Measurements from ENCODE around the gene DGCR6L.
"Not testable (repeated sequence)": the region's sequence is repeated elsewhere in the genome, so short reads cannot be mapped to it uniquely, and the experiment has no call there.

DNA sequence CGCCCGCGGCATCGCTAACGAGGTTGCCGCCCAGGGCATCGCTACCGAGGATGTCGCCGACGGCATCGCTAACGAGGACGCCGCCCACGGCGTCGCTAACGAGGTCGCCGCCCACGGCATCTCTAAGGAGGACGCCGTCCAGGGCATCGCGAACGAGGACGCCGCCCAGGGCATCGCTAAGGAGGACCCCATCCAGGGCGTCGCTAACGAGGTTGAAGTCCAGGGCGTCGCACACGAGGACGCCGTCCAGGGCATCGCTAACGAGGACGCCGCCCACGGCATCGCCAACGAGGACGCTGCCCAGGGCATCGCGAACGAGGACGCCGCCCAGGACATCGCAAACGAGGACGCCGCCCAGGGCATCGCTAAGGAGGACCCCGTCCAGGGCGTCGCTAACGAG lies 40.4 kb upstream of the DGCR6L start:
- not testable (repeated sequence) for TF ChIP-seq POLR2AphosphoS5 (IDR thresholded peaks at IDR 0.05; ENCODE audit: low read depth, low read length); POLR2A (IDR thresholded peaks at IDR 0.05; ENCODE audit: low read depth, low read length); PAX5 (IDR thresholded peaks at IDR 0.05; ENCODE audit: insufficient read depth, low read length, severe bottlenecking); POU2F2 (IDR thresholded peaks at IDR 0.05; ENCODE audit: low read depth, low read length); SPI1 (IDR thresholded peaks at IDR 0.05; ENCODE audit: low read depth, low read length)

Data from GM12891 (cell line).